Measurements from ENCODE around the gene TMEM86B. TPM values are rescaled to one million over a fixed set of nuclear protein-coding genes. Genes with fewer than 3 reads are reported as not detected.

TMEM86B gene, protein sequence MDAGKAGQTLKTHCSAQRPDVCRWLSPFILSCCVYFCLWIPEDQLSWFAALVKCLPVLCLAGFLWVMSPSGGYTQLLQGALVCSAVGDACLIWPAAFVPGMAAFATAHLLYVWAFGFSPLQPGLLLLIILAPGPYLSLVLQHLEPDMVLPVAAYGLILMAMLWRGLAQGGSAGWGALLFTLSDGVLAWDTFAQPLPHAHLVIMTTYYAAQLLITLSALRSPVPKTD
- total RNA-seq: 11.2 and 12.6 TPM in 2 replicates

DNA sequence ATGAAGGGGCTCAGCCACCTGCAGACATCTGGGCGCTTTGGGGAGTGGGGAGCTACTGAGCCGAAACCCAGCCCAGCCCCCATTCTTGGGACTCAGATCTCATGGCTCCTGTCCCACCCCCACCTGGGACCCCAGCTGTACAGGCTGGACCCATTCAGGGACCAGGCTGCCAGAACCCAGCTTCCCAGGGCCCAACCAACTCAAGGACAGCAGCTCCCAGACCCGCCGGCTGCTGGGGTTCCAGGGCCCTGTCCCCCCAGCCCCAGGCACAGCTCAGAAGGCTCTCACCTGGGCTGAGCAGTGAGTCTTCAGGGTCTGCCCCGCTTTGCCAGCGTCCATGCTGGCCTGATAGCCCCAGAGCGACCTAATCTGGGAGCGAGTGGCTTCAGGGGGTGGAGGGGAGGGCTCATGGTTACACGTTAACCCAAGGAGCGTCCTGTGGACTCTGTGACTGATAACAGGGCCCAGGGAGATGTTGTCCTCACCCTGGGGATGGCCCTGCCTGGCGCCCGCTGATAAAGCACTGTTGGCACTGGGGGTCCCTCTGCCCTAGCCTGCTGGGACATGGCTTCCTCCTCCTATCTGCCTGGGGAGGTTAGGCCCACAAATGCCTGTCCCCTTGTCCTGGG lies at the start of gene TMEM86B:
TSS of gene TMEM86B (minus strand) at position 361 of the 629 bp plus-strand sequence. CDS start at position 339, 22 bp downstream.
- intact Hi-C loops (cut with micrococcal nuclease): no loop called here

DNA sequence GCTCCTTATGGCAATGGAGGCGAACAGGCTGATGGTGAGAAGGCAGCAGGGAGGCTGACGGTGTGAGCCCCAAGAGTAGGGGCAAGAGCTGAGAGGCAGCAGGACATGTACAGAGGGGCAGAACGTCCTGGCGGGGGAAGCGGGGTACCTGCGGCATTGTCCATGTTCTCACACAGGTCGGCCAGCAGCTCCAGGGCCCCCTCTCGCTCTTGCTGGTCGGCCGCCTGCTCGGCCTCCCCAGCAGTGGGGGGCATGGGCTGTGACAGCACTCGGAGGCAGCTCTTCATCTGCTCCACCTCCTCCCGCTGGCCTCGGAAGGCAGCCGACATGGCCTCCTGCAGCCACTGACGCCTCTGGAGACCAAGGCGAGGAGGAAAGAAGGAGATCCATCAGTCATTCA lies 48.9 kb upstream of the TMEM86B start:
- intact Hi-C loops (cut with micrococcal nuclease): no loop called here

DNA sequence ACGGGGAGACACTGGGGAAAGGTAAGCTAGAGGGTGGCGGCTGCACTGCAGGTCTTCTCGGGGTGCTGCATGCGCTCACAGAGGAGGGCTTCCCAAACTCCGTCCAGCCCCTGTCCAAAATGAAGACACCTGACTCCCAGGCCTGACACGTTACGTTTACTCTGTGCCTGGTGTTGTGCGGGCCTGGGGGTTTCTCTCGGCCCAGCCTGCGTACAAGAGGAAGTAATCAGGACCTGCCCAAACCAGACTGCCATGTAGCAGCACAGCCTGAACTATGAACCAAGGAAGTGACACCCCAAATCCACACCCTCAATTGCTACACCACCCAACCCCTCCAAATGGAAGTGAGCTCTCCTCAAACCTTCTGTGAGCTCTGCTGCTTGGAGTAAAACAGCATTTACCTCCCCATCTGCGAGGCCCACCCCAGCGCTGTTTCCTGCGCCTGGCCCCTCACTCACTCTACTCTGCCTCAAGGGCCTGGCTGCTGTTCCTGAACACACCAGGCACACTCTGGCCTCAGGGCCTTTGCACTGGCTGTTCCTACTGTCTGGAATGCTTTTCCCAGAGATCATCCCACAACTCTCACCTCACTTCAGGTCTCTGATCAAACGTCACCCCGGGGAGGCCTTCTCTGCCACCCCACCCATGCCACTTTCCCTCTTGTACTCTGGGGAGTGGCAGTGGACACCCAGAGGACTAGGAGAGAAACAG lies 48.3 kb upstream of the TMEM86B start:
- intact Hi-C loops (cut with micrococcal nuclease): no loop called here

DNA sequence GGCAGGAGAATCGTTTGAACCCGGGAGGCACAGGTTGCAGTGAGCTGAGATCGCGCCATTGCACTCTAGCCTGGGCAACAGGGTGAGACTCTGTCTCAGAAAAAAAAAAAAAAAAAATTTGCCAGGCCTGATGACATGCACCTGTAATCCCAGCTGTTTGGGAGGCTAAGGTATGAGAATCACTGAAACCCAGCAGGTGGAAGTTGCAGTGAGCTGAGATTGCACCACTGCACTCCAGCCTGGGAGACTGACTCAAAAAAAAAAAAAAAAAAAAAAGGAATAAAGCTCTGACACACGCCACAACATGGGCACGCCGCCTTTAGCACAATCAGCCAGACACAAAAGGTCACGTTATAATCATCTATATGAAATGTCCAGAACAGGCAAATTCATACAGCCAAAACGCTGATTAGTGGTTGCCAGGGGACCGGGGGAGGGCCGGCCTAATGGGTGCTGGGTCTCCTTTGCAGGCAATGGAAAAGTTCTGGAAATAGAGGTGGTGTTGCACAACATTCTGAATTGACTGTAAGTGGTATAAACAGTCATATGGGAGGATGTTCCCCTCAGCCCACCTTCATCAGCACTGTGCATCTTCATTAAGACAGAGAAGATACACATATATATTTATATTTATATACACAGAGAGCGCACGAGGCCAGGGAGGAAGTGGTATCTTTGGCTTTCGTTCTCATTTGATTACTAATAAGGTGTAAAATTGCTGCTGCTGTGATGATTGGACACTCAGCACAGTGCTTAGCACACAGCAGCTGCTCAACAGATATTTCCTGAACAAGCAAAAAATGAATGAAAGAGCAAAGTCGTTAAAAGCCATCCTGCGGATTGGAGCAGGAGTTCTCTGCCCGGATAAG lies 47.5 kb upstream of the TMEM86B start:
- intact Hi-C loops (cut with micrococcal nuclease): no loop called here

DNA sequence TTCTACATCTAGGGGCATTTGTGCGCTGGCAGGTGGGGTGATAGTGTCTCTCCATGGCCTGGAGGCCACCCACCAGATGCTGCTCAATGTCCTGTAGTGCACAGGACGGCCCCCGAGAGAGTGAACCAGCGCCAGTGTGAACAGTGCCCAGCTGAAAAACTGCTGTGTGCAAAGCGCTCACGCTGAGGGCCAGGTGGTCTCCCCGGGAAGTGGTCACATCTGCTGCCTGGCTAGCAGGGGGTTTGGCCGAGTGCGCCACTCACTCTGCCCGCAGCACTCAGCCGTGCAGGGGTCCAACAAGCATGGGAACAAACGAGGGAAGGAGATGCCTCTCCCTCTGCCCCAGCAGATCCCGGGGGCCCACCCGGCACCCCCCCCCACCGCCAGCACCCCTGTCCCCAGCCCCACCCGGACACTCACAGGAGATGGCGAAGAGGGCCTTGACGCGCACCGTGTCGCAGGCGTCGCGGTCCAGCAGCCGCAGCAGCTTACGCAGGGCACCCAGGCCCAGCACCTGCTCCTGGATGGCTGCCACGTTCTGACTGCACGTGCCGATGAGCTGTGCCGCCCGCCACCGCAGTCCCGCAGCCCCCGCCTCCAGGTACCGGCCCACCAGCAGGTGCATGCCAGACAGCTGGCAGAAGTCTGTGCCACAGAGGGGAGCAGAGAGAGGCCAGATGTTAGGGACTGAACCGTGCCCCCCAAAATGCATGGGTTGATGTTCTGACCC lies 45.6 kb upstream of the TMEM86B start:
- intact Hi-C loops (cut with micrococcal nuclease): no loop called here

DNA sequence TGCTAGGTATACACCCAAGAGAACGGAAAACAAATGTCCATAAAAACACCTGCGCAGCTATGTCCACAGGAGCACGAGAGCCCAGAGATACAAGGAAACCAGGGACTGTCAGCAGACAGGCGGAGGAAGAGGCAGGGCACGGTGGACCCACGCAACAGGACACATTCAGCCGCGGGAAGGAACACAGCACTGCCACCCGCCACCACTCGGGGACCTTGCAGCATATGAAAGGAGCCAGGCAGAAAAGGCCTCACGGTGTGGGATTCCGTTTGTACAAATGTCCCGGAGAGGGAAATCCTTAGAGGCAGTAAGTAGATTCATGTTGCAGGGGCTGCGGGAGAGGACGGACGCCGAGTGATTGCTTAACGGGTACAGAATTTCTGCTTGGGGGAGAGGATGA lies 43.6 kb upstream of the TMEM86B start:
- intact Hi-C loops (cut with micrococcal nuclease): no loop called here

DNA sequence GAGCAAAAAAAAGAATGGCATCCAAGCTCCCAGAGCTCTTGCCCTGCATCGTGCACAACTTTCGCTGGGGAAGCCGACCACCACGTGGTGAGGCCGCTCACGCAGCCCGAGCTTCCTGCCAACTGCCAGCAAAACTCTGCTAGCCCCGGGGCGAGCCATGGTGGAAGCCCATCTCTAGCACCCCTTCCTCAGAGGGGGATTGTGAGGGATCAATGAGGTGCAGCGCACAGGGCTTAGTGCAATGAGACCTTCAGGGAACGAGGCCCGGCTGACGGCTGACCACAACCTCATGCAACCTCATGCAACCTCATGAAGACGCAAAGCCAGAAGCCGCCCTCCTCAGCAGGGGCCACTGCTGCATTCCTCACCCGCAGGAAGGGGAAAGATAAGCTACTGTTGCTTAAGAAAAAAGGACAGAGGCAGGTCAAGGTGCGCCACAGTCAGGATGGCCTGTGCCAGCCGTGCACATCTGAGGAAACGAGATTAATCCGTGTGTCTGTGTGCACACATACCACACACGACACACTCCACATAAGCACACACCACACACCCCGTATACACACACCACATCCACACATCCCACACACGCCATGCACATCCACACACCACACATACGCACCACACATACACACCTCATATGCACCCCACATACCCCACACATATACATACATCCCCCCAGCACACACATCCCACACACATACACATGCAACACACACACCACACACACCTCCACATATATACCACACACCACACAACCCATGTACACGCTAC lies 41.8 kb upstream of the TMEM86B start:
- intact Hi-C loops (cut with micrococcal nuclease): no loop called here

DNA sequence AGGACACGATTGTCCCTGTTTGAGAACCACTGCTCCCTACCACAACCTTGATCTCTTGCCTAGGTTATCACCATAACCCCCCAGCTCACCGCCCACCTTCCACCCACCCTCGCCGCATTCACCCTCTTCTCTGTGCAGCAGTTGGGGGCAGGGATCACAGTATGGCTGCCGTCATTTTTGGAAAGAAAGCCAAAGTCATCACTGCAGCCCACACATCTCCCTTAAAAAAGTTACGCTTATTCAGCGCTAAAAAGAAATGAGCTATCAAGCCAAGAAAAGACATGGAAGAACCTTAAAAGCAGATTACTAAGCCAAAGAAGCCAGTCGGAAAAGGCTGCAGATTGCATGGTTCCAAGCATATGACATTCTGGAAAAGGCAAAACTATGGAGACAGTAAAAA lies 40.7 kb upstream of the TMEM86B start:
- intact Hi-C loops (cut with micrococcal nuclease): no loop called here

DNA sequence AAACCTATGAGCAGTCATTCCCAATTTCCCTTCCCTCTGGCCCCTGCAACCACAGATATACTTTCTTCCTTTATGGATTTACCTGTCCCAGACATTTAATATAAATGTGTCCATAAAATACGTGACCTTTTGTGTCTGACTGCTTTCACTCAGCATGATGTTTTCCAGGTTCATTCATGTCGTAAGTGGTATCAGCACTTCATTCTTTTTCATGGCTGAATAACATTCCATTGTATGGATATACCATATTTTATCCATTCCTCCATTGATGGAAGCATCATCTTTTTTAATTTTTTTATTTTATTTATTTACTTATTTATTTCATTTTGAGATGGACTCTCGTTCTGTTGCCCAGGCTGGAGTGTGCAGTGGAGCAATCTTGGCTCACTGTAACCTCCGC lies 38.3 kb upstream of the TMEM86B start:
- intact Hi-C loops (cut with micrococcal nuclease): no loop called here

DNA sequence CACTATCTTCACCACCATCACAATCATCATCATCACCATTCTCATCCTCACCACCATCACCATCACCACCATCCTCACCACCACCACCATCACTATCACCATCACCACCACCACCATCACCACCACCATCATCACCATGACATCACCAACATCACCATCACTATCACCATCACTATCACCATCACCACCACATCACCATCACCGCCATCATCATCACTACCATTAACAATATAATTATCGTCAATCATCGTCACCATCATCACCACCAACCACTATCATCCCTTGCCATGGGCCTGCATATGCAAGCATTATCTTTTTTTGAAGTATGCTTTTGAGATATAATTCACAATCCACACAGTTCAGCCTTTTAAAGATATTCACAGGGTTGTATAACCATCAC lies 37.8 kb upstream of the TMEM86B start:
- intact Hi-C loops (cut with micrococcal nuclease): no loop called here

DNA sequence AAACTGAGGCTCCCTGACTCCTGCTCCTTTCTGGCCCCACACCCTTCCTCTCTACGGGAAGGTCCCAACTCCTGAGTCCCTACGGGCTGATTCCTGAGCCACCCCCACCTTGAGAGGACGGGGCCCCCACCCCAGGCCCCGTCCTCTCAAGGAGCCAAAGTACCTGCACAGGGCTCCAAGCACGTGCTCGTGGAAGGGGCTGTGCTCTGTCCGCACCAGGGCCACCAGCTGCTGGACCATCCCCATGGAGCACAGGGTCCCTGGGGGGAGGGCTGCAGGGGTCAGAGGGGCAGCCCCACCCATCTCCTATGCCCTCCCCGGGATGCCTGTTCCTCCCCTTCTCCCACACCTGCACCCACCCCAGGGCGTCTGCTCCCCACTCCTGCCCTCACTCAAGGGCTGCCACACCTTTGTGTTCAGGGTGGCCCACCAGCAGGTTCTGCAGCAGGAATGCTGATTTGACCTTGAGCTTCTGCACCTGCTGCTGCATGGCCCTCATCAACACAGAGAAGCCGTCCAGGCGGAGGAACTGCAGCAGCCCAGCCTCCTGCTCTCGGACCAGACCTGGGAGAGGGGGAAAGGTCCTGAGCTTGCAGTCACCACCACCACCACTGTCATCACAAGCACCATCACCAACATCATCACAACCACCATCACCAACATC lies 37.3 kb upstream of the TMEM86B start:
- intact Hi-C loops (cut with micrococcal nuclease): no loop called here

DNA sequence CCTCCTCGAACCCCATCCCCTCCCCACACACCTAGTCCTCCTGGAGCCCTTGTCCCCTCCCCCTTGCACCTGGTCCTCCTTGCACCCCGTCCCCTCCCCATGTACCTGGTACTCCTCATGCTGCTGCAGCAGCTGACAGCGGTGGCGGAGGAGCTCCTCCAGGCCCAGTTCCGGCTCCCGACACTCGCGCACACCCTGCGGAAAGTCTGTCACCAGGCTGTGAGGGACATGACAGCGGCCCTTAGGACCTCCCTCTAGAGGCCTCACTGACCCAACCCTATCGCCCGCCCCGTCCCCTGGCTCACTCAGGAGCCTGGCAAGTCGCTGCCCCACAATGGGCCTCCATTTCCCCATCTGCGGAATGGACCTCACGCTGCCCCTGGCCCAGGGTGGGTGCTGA lies 36.6 kb upstream of the TMEM86B start:
- intact Hi-C loops (cut with micrococcal nuclease): no loop called here

DNA sequence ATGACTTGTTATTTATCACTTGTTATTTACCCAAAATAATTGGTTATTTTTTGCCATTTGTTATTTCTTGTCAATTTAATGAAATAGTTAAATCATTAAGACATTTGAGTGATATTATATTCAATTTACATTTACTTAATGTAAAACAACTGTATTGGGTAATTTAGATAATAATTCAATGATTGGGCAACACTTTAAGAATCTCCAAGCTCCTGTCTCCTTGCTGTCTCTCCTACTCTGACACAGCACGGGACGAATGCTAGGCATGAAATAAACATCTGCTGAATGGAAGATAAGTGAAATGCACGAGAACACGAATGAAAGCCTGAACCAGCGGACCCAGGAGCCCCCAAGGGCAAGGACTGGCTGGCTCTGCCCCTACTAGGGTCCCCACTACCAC lies 36.0 kb upstream of the TMEM86B start:
- intact Hi-C loops (cut with micrococcal nuclease): no loop called here

DNA sequence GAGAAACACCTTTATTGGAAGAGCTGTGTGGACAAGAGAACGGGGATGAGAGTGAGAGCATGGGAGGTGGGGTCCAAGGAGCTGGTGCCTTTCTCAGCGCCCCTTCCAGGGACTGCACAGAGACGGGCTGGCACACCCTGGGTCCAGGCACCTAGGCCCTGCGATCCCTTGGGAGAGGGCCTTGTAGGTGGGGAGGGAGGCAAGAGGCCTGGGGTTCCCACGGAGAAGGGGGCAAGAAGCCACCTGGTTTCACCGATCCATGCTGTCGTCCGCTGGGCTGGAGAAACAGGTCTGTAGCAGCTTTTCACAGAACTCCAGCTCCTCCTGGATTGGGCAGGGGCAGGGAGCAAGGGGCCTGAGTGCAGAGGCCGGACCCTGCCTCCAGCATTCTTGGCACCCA lies 33.8 kb upstream of the TMEM86B start:
- intact Hi-C loops (cut with micrococcal nuclease): no loop called here

DNA sequence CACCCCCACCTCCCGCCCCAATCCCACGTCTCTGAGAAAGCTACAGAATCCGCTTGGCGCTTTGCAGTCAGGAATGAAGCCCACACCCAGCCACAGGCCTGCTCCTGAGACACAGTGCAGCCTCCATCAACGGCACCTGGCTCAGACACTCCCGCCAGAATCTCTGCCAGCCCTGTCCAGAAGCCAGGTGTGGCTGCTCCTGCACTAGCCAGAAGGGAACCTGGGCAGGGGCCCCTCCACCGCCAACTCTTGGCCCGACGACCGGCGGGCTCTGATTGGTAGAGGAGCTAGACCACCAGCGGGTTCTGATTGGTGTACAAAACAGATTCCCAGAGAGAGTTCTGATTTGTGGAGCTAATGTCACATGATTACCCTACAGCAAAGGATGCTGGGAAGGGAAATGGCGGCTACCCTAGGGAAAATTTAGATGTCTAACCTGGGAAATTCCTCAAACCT lies 33.1 kb upstream of the TMEM86B start:
- intact Hi-C loops (cut with micrococcal nuclease): no loop called here

DNA sequence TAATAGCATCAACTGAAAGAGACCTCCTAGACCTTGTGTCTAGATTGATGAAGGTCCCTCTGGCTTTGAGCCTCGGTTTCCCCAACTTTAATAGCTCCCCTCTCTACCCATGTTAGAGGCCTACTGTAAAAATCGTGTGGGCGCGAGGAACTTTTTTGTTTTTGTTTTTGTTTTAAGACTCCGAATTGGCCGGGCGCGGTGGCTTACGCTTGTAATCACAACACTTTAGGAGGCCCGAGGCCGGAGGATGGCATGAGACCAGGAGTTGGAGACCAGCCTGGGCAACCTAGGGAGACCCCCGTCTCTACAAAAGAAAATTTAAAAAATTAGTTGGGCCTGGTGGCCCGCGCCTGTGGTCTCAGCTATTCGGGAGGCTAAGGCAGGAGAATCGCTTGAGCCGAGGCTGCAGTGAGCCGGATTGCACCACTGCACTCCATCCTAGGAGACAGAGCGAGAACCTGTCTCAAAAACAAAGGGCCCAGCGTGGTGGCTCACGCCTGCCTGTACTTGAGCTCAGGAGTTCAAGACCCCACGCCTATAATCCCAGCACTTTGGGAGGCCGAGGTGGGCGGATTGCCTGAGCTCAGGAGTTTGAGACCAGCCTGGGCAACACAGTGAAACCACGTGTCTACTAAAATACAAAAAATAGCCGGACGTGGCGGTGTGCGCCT lies 31.1 kb upstream of the TMEM86B start:
- intact Hi-C loops (cut with micrococcal nuclease): loop anchor here (1.0 to 10.0 kb wide), 17 partner anchors 21 to 1125 kb away; partner anchors contain the start of genes CNOT3, DNAAF3, FIZ1 and HSPBP1

DNA sequence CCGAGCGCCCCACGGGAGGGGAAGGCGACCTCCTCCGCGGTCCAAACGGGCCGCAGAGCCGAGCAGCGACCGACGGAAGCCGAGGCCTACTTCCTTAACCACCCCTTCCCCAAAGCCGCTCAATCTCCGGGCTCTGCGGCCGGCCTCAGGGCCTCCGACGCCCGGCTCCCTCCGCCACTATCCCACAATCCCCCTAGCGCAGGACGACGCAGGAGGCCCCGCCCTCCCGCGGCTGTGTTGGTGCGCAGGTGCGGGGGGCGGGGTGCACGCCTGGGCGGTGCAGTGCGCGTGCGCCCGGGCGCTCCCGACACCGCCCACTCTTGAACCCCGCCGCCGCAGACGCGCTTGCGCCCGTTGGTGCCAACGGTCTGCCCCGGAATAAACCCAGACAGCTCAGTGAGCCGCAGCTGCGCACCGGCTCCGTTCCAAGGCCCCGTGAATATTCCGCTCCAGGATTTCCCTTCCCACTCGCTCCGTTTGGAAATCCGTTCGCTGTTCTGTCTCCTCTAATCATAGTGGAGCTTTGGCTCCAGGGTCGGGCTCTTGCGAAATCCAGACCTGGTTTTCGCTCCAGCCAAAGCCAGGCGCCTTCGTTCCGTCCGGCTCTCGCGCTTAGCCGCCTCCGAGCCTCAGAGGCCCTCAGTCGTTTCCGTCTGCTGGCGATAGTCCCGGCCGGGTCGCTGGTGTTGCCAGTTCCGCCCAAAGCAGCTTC lies 30.4 kb upstream of the TMEM86B start, which contains the start of gene PPP6R1:
TSS of gene PPP6R1 (minus strand) at position 190 of the 712 bp plus-strand sequence. CDS start 11,914 bp downstream, outside the sequence.
- intact Hi-C loops (cut with micrococcal nuclease): loop anchor here (1.0 to 10.0 kb wide), 18 partner anchors 21 to 1124 kb away; partner anchors contain the start of genes CNOT3, DNAAF3, FIZ1 and HSPBP1

DNA sequence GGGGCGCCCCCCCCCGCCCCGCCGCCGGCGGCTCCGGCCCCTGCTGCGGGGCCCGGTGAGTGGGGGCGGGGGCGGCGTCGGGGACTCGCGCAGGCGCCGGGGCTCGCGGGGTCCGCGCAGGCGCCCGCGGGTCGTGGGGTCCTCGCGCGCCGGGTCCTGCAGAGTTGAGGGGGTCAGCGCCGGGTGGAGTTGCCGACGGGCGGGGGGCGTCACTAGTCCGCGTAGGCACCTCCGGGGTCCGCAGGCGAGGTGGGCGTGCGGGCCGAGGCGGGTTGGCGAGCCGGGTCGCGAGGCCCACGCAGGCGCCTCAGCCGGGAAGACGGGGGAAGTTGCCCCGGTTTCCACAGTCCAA lies 29.9 kb upstream of the TMEM86B start:
- intact Hi-C loops (cut with micrococcal nuclease): loop anchor here (1.0 to 10.0 kb wide), 5 partner anchors 46 to 1124 kb away; partner anchors contain the start of genes CNOT3, DNAAF3 and LENG9
